ENCODE measurements around the gene CACNA1B. TPM values are rescaled to one million over a fixed set of nuclear protein-coding genes. Genes with fewer than 3 reads are reported as not detected.

CACNA1B gene
- total RNA-seq, 1 experiment from 2014 or later, result 1.7 TPM

DNA sequence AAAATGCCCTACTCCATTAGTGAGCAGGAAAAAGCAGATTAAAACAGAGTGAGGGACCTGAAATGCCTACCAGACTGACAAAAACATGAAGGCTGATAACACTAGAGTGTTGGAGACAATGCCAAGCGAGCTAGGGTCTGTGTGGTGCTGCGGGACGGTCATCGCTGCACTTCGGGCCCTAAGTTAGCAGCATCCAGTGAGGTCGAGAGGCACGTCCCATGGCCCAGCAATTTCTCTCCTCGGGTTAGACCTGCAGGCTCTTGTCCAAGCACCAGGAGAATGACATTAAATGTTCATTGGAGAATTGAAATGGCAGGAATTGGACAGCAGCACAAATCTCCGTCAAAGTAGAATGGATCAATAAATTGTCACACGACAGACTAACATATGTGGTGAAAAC, 5.3 kb upstream of the CACNA1B start:
- H3K4me1 ChIP-seq (ENCODE audit: control insufficient read depth in 1 of 2, insufficient read depth in 2 of 2, low read length in 2 of 2), result no peaks in the 10 kb centered on the region
- ChIA-PET RAD21 (ENCODE audit: low non-redundant PET in 1 of 2, low total read pairs in 2 of 2, uncharacterized antibody in 2 of 2, unreplicated experiment in 2 of 2) (no interaction called here), POLR2A (no interaction called here), CTCF (no interaction called here)
- BruUV-seq (replicated peaks), result no TSS peak
- H3K79me2 ChIP-seq (ENCODE audit: insufficient read depth, low read length), result no peaks in the 10 kb centered on the region
- no peaks in the 10 kb centered on the region for H3K9me3 ChIP-seq (ENCODE audit: control insufficient read depth in 1 of 2, insufficient read depth in 1 of 2, low read depth in 1 of 2, low read length in 2 of 2)
- H4K20me1 ChIP-seq (ENCODE audit: insufficient read depth), result no peaks in the 10 kb centered on the region
- intact Hi-C loops (cut with micrococcal nuclease), result no loop called here
- H3K36me3 ChIP-seq (ENCODE audit: control insufficient read depth in 1 of 2, insufficient read depth in 2 of 2, low read length in 2 of 2), result no peaks in the 10 kb centered on the region
- H3K27ac ChIP-seq (ENCODE audit: low read depth, low read length), result no peak overlapping the region
- H3K9ac ChIP-seq (ENCODE audit: low read length), result no peak overlapping the region
- peaks cover 12% of the 10 kb centered on the region; the same call in 1 of the 2 replicates for H3K27me3 ChIP-seq (ENCODE audit: insufficient read depth, low read length)
- H3K4me2 ChIP-seq (ENCODE audit: low read length), result no peak overlapping the region
- DNase-seq (ENCODE audit: low read depth, low spot score) (no peak), ATAC-seq (no peak)
- no peaks in the 10 kb centered on the region for H3K9me2 ChIP-seq (ENCODE audit: insufficient read depth)
- H3K4me3 ChIP-seq (replicated peaks in 1 of 2; ENCODE audit: low read depth in 1 of 2, low read length in 2 of 2), result no peak overlapping the region
- no peak for TF ChIP-seq YY1 (IDR thresholded peaks at IDR 0.05; ENCODE audit: extremely low read depth, insufficient replicate concordance, low read depth, low read length)
- TF ChIP-seq FOSL1 (IDR thresholded peaks at IDR 0.05; ENCODE audit: low read depth), result no peak
- TF ChIP-seq EZH2 (IDR thresholded peaks at IDR 0.05), result no peak
- no peak for TF ChIP-seq ATF3 (IDR thresholded peaks at IDR 0.05)
- no peak for TF ChIP-seq SIN3A (IDR thresholded peaks at IDR 0.05; ENCODE audit: low read depth)
- no peak for TF ChIP-seq MAX (IDR thresholded peaks at IDR 0.05)
- H2AFZ ChIP-seq (ENCODE audit: low read depth, low read length, poor library complexity, severe bottlenecking), result no peak overlapping the region

DNA sequence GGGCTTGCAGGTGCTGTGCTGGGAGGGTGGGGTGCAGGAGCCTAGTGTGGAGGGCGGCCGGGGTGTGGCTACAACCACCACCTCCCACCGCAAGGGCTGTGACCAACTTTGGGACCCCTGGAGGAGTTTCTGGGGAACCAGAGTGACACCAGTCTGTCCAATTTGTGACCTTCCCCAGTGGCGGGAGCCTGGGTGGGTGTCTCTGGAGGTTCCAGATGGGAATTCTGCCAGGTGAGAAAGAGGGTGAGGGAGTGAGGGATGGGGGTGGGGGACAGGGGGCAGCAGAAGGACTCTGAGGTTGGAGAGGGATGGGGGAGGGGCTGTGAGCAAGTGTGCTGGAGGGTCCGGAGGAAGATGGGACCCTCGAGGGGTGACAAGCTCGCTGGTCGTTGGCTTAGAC, 4.2 kb upstream of the CACNA1B start:
- Histone ChIP-seq H3K4me3 (replicated peaks in 1 of 2; ENCODE audit: low read depth in 1 of 2, low read length in 2 of 2) (no peak overlapping the region), H4K20me1 (ENCODE audit: insufficient read depth) (no peaks in the 10 kb centered on the region), H3K9me3 (ENCODE audit: control insufficient read depth in 1 of 2, insufficient read depth in 1 of 2, low read depth in 1 of 2, low read length in 2 of 2) (no peaks in the 10 kb centered on the region), H3K27me3 (ENCODE audit: insufficient read depth, low read length) (peaks cover 12% of the 10 kb centered on the region; the same call in 1 of the 2 replicates), H3K4me2 (ENCODE audit: low read length) (no peak overlapping the region), H3K9ac (ENCODE audit: low read length) (no peak overlapping the region), H3K36me3 (ENCODE audit: control insufficient read depth in 1 of 2, insufficient read depth in 2 of 2, low read length in 2 of 2) (no peaks in the 10 kb centered on the region), H2AFZ (ENCODE audit: low read depth, low read length, poor library complexity, severe bottlenecking) (no peak overlapping the region), H3K4me1 (ENCODE audit: control insufficient read depth in 1 of 2, insufficient read depth in 2 of 2, low read length in 2 of 2) (no peaks in the 10 kb centered on the region), H3K9me2 (ENCODE audit: insufficient read depth) (no peaks in the 10 kb centered on the region), H3K79me2 (ENCODE audit: insufficient read depth, low read length) (no peaks in the 10 kb centered on the region), H3K27ac (ENCODE audit: low read depth, low read length) (no peak overlapping the region)
- DNase-seq (ENCODE audit: low read depth, low spot score) (no peak), ATAC-seq (no peak)
- ChIA-PET RAD21 (ENCODE audit: low non-redundant PET in 1 of 2, low total read pairs in 2 of 2, uncharacterized antibody in 2 of 2, unreplicated experiment in 2 of 2) (no interaction called here), CTCF (no interaction called here), POLR2A (no interaction called here)
- intact Hi-C loops (cut with micrococcal nuclease), result no loop called here
- no TSS peak for BruUV-seq (replicated peaks)
- no peak for TF ChIP-seq ATF3 (IDR thresholded peaks at IDR 0.05)
- TF ChIP-seq, protein P1, sequence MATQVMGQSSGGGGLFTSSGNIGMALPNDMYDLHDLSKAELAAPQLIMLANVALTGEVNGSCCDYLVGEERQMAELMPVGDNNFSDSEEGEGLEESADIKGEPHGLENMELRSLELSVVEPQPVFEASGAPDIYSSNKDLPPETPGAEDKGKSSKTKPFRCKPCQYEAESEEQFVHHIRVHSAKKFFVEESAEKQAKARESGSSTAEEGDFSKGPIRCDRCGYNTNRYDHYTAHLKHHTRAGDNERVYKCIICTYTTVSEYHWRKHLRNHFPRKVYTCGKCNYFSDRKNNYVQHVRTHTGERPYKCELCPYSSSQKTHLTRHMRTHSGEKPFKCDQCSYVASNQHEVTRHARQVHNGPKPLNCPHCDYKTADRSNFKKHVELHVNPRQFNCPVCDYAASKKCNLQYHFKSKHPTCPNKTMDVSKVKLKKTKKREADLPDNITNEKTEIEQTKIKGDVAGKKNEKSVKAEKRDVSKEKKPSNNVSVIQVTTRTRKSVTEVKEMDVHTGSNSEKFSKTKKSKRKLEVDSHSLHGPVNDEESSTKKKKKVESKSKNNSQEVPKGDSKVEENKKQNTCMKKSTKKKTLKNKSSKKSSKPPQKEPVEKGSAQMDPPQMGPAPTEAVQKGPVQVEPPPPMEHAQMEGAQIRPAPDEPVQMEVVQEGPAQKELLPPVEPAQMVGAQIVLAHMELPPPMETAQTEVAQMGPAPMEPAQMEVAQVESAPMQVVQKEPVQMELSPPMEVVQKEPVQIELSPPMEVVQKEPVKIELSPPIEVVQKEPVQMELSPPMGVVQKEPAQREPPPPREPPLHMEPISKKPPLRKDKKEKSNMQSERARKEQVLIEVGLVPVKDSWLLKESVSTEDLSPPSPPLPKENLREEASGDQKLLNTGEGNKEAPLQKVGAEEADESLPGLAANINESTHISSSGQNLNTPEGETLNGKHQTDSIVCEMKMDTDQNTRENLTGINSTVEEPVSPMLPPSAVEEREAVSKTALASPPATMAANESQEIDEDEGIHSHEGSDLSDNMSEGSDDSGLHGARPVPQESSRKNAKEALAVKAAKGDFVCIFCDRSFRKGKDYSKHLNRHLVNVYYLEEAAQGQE (IDR thresholded peaks at IDR 0.05; ENCODE audit: low read depth), result no peak
- no peak for TF ChIP-seq EZH2 (IDR thresholded peaks at IDR 0.05)
- no peak for TF ChIP-seq EZH2phosphoT487 (IDR thresholded peaks at IDR 0.05; ENCODE audit: borderline replicate concordance)
- TF ChIP-seq TCF7L2 (IDR thresholded peaks at IDR 0.05; ENCODE audit: borderline replicate concordance, extremely low read depth, insufficient read depth, insufficient read length), result no peak
- TF ChIP-seq, protein P2, sequence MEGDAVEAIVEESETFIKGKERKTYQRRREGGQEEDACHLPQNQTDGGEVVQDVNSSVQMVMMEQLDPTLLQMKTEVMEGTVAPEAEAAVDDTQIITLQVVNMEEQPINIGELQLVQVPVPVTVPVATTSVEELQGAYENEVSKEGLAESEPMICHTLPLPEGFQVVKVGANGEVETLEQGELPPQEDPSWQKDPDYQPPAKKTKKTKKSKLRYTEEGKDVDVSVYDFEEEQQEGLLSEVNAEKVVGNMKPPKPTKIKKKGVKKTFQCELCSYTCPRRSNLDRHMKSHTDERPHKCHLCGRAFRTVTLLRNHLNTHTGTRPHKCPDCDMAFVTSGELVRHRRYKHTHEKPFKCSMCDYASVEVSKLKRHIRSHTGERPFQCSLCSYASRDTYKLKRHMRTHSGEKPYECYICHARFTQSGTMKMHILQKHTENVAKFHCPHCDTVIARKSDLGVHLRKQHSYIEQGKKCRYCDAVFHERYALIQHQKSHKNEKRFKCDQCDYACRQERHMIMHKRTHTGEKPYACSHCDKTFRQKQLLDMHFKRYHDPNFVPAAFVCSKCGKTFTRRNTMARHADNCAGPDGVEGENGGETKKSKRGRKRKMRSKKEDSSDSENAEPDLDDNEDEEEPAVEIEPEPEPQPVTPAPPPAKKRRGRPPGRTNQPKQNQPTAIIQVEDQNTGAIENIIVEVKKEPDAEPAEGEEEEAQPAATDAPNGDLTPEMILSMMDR (IDR thresholded peaks at IDR 0.05 in 2 of 3, conservative IDR thresholded peaks at IDR 0.05 in 1 of 3; ENCODE audit: borderline replicate concordance in 1 of 3, insufficient read depth in 1 of 3, low read depth in 2 of 3, low read length in 2 of 3), result no peak
- TF ChIP-seq CEBPB (IDR thresholded peaks at IDR 0.05; ENCODE audit: low read depth), result no peak
